Activated CD4-positive, alpha-beta T cell treated with anti-CD3 and anti-CD28 coated beads, Interleukin-2, Interleukin-6, amounts not matched to agents 100 ng/mL and 50 ng/mL, durations not matched to agents 16 hours and 8 hours (primary cell): ENCODE measurements around the gene TIMM17A.
"Not testable (repeated sequence)": the region's sequence is repeated elsewhere in the genome, so short reads cannot be mapped to it uniquely, and the experiment has no call there.

Experiments used
- DNase-seq: peaks from one replicate; pipeline ENCODE4 v3.0.0-alpha.2; 2020

TIMM17A gene

DNA sequence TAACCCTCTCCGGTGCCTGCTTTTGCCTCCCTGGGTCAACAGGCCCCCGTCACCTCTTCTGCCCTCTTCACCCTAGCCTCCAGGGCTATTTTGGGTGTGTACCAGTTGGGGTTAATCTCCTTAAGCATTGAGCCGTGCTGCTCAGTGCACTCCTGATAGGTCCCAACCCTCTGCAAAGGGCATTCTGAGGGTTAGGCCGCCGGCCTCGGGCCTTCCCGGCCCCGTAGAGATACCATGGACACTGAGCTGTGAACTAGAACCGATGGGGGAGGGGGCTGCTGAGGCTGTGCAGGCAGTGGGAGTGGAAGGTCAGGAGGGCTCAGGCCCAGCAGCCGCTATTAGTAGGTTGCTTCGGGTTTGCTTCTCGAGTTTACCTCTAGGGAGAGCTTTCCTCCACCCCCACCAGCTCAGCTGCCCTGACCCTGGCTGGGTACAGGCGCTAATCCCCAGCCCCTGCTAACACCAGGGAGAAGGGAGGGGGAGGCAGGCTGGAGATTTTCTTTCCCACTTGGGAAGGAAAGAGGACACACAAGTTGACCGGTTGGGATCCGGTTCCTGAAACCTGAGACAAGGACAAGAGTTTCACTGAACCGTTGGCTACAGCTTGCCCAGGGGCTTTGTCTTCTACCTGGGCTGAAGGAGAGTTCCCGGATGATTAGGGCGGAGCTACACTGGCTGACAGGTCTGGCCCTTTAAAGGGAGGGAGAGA lies 13.7 kb upstream of the TIMM17A start:
- no peak for DNase-seq

DNA sequence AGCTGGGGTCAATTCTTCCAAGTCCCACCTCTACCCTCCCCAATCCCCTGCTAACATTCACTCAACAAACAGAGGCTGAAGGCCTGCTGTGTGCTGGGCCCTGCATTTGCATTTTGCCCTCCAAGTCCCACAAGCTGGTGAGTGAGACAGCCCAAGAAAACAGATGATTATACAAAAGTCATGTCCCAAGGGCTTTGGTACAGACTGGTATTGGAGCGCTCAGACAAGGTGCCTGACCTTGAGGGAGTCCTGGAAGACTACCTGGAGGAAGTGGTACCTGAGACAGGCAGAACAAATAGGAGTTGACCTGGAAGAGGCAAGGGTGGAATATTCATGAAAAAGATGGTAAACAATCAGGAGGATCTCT lies 13.2 kb upstream of the TIMM17A start:
- DNase-seq, result no peak

DNA sequence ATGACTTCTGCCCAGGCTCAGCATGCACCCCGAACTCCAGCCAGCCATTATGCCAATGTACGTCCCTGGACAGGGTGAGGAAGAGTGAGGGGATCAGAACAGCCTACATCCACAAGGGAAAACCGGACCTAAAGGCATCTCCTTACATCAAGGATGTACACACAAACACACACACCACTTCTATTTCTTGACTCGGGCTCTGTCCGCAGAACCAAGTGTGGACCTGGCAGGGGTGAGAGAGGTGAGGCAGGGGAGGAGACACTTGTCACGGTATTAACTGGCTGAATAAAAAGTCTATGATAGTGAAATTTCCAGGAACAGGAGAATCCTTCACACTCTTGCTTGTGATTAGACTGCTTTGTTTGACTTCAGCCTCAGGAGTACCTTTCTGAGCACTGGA lies 11.3 kb upstream of the TIMM17A start:
- DNase-seq, result no peak

DNA sequence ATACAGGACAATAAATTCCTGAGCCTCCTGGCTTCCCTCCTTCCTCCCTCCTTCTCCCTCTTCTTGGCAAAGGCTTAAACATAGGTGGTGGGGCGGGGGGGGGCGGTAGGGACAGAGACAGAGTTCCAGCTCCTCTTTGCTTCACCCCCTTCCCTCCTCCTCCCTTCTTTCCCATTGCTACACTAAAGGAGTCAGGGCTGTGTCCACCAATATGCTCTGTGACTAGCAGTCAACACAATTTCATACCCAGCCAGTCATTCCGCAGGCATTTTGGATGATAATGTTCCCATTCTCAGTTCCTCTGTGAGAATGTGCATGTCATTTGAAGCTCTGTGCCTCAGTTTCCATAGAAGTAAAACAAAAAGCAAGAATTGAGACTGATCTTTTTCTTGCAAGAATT lies 10.7 kb upstream of the TIMM17A start:
- no peak for DNase-seq

DNA sequence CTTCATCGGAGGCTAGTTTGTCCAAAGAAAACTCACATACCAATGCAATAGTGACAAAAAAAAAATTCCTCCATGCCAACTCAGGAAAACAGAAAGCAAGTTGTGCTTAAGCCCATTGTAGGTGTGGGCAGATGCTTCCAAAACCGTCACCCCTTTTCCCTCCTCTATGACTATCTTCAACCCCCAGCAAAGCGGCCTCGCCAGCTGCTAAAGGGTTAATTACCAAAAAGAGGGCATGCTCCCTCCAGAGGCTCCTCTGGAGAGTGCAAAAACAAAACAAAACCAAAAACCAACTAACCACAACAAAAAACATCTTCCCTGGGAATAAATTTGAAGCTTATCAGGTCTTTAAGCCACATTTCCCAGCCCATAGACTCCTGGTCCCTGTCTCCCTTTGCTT lies 10.1 kb upstream of the TIMM17A start:
- DNase-seq, result no peak

DNA sequence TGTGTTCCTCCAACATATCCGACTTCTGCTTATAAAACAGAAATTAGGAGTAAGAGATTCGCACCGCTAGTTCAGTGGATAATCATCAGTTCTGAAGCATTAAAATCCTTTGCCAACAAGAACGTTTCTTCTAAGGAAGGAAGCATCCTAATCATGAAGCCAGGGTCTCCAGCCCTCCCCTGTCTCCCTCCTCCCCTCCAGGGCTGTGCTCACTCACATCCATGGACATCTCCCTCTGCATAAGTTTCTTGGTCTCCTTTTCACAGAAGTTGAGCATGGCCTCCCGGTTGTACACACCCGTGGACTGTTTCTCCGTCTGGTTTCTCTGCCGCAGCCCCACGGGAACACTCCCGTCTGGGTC lies 9.5 kb upstream of the TIMM17A start:
- DNase-seq, result no peak

DNA sequence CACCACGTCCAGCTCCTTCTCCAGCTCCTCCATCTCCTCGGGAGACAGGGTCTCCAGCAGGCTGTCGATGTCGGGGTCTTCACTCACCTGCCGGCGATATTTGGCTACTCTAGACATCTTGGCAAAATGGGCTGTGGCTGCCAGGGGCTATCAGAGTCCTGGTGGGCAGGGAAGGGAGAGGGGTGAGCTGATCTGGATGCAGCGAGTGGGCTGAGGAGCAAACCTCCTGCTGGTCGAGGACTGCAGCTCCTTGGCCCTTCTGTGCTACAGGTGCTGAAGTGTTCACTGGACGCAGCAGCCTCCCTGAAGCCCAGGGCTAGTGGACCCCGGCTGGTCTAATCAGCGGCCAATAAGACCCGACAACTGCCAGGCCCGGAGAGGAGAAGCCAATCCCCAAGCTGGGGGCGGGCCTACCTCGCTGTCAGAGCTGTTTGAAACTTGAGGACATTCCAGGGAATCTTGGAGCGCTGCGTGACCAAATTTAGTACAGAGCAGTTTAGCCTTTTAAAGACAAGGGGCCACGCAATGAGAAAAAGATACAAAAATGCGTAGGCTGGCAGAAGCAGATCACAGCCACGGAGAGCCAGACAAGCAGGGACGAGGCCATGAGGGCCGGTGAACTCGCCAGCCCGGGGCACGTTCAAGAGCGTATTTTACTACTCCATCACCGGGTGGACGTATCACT lies 8.9 kb upstream of the TIMM17A start, which contains the start of gene LMOD1:
Gene LMOD1 (minus strand): TSS at position 325 of the 685 bp plus-strand sequence. CDS start 208 bp downstream, at position 117.
- DNase-seq, result no peak

DNA sequence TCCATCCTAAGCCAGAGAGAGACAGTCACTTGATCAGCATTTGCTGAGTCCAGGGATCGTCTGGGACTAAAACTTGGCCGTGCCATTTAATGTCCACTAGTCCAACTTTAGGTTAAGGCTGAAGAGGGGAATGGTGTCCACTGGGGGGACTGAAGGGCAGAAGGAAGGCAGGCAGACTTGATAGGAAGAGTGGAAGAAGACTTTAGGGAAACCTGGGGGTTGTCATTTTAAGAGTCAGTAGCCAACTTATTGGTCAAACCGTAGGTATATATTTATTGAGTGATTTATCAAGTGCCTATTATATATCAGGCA lies 7.7 kb upstream of the TIMM17A start:
- no peak for DNase-seq

GRCh38 chr1:201949491-201949890 lies 5.8 kb upstream of the TIMM17A start:
- no peak for DNase-seq

DNA sequence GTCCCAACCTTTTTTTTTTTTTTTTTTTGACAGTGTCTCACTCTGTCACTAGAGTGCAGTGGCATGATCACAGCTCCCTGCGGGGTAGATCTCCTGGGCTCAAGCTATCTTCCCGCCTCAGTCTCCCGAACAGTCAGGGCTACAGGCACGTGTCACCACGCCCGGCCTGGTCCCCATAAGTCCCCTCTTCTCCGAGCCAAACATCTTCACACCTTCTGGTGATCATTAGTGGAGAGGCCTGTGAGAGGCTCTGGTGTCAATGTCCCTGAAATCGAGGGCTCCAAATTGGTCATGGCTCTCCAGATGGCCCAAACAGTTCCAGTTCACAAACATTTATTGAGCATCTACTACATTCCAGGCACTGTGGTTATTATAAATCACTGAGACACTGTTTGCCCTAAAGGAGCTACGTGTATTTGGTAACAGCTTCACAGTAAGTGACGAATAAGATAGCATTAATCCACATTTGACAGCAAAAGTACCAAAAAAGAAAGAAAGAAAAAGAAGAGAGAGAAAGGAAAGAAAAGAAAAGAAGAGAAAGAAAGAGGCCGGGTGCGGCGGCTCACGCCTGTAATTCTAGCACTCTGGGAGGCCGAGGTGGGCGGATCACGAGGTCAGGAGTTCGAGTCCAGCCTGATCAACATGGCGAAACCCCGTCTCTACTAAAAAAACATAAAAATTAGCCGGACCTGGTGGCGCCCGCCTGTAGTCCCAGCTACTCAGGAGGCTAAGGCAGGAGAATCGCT lies 867 bp upstream of the TIMM17A start:
- DNase-seq, result peak; percentile 8

GRCh38 chr1:201955729-201956143 lies 433 bp downstream of the TIMM17A start:
- no peak for DNase-seq

DNA sequence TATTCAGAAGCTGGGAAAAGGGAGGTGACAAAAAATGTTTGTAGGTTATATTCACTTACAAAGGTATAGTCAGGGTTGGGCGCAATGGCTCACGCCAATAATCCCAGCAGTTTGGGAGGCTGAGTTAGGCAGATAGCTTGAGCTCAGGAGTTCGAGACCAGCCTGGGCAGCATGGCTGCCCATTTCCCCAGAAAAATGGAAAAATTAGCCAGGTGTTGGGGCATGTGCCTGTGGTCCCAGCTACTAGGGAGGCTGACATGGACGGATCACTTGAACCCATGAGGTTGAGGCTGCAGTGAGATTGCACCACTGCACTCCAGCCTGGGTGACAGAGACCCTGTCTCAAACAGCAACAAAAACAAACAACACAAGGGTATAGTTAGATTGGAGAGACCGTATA lies 3.0 kb downstream of the TIMM17A start:
- DNase-seq, result no peak

DNA sequence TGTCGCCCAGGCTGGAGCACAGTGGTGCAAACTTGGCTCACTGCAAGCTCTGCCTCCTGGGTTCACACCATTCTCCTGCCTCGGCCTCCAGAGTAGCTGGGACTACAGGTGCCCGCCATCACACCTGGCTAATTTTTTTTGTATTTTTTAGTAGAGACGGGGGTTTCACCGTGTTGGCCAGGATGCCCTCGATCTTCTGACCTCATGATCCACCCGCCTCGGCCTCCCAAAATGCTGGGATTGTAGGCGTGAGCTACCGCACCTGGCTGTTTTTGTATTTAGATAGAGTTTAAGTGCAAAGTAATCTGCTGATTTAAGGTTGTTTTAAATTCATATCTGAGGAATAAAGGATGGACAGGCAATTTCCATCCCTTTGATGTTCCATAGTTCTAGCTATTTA lies 7.1 kb downstream of the TIMM17A start:
- not testable (repeated sequence) for DNase-seq

GRCh38 chr1:201964261-201964660 lies 9.0 kb downstream of the TIMM17A start:
- DNase-seq, result no peak

- no peak for DNase-seq
Observed at GRCh38 chr1:201966171-201966570, 10.9 kb downstream of the TIMM17A start.

DNA sequence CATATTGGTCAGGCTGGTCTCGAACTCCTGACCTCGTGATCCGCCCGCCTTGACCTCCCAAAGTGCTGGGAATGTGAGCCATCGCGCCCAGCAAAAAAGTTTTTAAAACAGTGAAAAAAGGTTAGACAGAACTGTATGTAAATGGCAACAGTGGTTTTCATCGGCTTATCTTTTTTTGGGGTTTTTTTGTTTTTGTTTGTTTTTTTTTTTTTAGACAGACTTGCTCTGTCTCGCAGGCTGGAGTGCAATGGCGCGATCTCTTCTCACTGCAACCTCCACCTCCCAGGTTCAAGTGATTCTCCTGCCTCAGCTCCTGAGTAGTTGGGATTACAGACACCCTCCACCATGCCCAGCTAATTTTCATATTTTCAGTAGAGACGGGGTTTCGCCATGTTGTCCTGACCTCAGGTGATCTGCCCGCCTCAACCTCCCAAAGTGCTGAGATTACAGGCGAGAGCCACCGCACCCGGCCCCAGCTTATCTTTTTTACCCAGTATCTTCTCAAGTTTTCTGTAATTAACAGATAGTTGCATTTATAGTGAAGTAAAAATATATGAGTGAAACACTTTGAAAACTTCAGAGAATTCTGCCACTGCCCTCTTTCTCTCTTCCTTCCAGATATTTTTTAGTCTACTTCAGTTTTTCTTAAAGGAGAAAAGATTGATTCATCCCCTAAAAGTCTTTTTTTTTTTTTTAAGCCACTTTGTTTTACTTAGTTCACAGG lies 13.1 kb downstream of the TIMM17A start:
- no peak for DNase-seq

- no peak for DNase-seq
Observed at GRCh38 chr1:201970334-201971159, 15.2 kb downstream of the TIMM17A start.

- DNase-seq, result peak; percentile 80
Observed at GRCh38 chr1:201982082-201982622, 26.8 kb downstream of the TIMM17A start.

DNA sequence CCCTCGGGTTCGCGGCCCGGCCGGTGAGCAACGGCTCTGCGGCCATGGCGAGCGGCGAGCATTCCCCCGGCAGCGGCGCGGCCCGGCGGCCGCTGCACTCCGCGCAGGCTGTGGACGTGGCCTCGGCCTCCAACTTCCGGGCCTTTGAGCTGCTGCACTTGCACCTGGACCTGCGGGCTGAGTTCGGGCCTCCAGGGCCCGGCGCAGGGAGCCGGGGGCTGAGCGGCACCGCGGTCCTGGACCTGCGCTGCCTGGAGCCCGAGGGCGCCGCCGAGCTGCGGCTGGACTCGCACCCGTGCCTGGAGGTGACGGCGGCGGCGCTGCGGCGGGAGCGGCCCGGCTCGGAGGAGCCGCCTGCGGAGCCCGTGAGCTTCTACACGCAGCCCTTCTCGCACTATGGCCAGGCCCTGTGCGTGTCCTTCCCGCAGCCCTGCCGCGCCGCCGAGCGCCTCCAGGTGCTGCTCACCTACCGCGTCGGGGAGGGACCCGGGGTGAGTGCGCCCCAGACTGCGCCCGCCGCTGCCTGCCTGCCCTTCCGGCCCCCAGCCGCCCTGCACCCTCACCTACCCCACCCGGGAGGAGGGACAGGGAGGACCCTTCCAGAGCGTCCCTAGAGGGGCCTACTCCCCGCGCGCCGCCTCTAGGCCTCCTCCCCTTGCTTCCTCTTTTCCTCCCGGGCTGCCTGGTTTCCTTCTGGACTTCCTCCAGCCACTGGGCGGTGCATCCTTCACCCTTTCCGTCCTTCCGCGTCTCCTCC lies 27.5 kb downstream of the TIMM17A start, which contains the start of gene RNPEP:
Gene RNPEP (plus strand): TSS at position 26 of the 757 bp plus-strand sequence. CDS start 19 bp downstream, at position 45.
- peak; percentile 59 for DNase-seq

DNA sequence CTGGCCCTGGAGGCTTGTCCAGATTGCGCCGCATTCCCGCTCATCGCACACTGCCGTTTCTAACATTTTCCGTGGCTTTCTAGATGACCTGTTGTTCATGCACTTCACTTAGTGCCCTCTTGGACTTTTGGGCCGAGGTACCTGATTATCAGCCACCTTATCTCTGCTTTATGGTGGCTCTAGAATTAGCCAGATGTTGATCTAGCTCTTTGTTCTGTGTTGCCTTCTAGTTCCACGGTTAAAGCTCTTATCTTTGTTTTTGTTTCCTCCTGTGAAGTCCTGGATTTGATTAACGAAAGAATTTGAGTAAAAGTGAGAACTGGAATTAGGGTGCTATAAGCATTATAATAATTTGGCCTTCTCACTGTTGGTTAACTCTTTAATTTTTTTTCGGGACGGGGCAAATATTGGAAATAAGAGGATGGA lies 28.1 kb downstream of the TIMM17A start:
- no peak for DNase-seq

DNA sequence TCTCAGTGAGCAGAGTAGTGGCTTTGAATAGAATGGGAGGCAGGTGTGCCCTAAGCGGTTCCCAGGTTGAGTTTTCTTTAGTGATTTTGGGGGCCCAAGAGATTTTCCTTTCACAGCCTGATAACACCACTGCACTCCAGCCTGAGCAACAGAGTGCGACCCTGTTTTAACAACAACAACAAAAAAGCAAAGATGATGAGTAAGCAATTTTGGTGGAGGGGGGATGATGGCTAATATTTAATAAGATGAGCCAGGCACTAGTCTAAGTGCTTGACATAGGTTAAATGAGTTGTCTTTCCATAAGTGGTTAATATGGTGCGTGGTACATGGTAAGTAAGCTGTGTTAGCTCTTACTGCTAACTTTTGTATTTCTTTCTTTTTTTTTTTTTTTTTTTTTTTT lies 29.1 kb downstream of the TIMM17A start:
- DNase-seq, result no peak
